GM18907 (cell line): Measurements from ENCODE around the gene PRPF18.
A peak's percentile ranks its signal among the peaks of the same experiment; 100 is the strongest.
"Not testable (repeated sequence)": the region's sequence is repeated elsewhere in the genome, so short reads cannot be mapped to it uniquely, and the experiment has no call there.

Experiments used
- ATAC-seq: cut with Tn5 transposase; IDR thresholded peaks from one replicate; pipeline ENCODE4 v1.9.1; 2021; ENCODE audit warnings: mild to moderate bottlenecking, moderate library complexity; ENCODE audit not compliant: unreplicated experiment

Gene PRPF18

GRCh38 chr10:13586676-13587355, at the start of gene PRPF18:
TSS of gene PRPF18 (plus strand) at chr10:13586965. CDS start at chr10:13587087, 122 bp downstream.
- ATAC-seq, result peak; percentile 99

GRCh38 chr10:13537985-13538384, 48.8 kb upstream of the PRPF18 start:
- ATAC-seq, result not testable (repeated sequence)

- no peak for ATAC-seq
These were observed 44.2 kb upstream of the PRPF18 start for GRCh38 chr10:13542533-13542932.

- no peak for ATAC-seq
These were observed 36.0 kb upstream of the PRPF18 start for GRCh38 chr10:13550802-13551201.

- ATAC-seq, result no peak
These were observed 30.8 kb upstream of the PRPF18 start for GRCh38 chr10:13555884-13556510.

- no peak for ATAC-seq
These were observed 27.6 kb upstream of the PRPF18 start for GRCh38 chr10:13559124-13559700.

GRCh38 chr10:13560597-13560996, 26.2 kb upstream of the PRPF18 start:
- ATAC-seq, result no peak

- no peak for ATAC-seq
These were observed 23.0 kb upstream of the PRPF18 start for GRCh38 chr10:13563481-13564445.

GRCh38 chr10:13564576-13564975, 22.2 kb upstream of the PRPF18 start:
- ATAC-seq, result no peak

- no peak for ATAC-seq
These were observed 19.7 kb upstream of the PRPF18 start for GRCh38 chr10:13567030-13567429.

GRCh38 chr10:13571541-13571940, 15.2 kb upstream of the PRPF18 start:
- ATAC-seq, result no peak

- no peak for ATAC-seq
These were observed 12.8 kb upstream of the PRPF18 start for GRCh38 chr10:13573960-13574359.

- ATAC-seq, result no peak
These were observed 1.5 kb upstream of the PRPF18 start for GRCh38 chr10:13585195-13585751.

- ATAC-seq, result no peak
These were observed 822 bp upstream of the PRPF18 start for GRCh38 chr10:13585943-13586342.

GRCh38 chr10:13587391-13587790, 626 bp downstream of the PRPF18 start:
- no peak for ATAC-seq

GRCh38 chr10:13589316-13589715, 2.6 kb downstream of the PRPF18 start:
- no peak for ATAC-seq

- ATAC-seq, result no peak
These were observed 4.1 kb downstream of the PRPF18 start for GRCh38 chr10:13590886-13591285.

GRCh38 chr10:13592306-13592705, 5.5 kb downstream of the PRPF18 start:
- no peak for ATAC-seq

GRCh38 chr10:13593535-13593934, 6.8 kb downstream of the PRPF18 start:
- no peak for ATAC-seq

- ATAC-seq, result no peak
These were observed 7.9 kb downstream of the PRPF18 start for GRCh38 chr10:13594641-13595040.

- no peak for ATAC-seq
These were observed 11.1 kb downstream of the PRPF18 start for GRCh38 chr10:13597909-13598308.
